K562 (cell line): ENCODE measurements around the gene ZNF618. TPM values are rescaled to one million over a fixed set of nuclear protein-coding genes. Genes with fewer than 3 reads are reported as not detected.

Source experiments
- ATAC-seq: fragments of 200-7000 bp; cut with Tn5 transposase; 3 replicates; pipeline ENCODE4 v1.9.1; 2020; ENCODE audit warnings: moderate library complexity
- BruUV-seq: library from RNA; stranded (reverse); fragments of 400-500 nt; replicated peaks from 2 replicates; lab custom pipeline; 2021; lab: Mats Ljungman, UMichigan
- CTCF ChIA-PET: fragments of 300-600 bp; formaldehyde crosslinking; extraction: SDS; loops from one replicate; lab custom pipeline; 2021; ENCODE audit warnings: low intra/inter-chr PET ratio; lab: Yijun Ruan, JAX
- POLR2A ChIA-PET: fragments of 300-600, 350-650 bp; sonication (Branson Sonifier 250); formaldehyde crosslinking; extraction: SDS; loops from one replicate; lab custom pipeline; 2021; ENCODE audit warnings: antibody characterized with exemption, inconsistent platforms; lab: Yijun Ruan, JAX
- DNase-seq, 4 experiments: peaks; one replicate each; pipeline versions ENCODE4 v3.0.0 to v3.0.0-alpha.2; 2011 to 2018; ENCODE audit warnings: low spot score in 3 of 4, mixed read lengths in 3 of 4; ENCODE audit errors: extremely low read depth in 1 of 4
- FAIRE-seq: peaks from 2 replicates; lab custom pipeline; 2011; peaks lifted over from hg19 to GRCh38; lab: Jason Lieb, UNC
- H2AFZ ChIP-seq: 2 replicates; pipeline ENCODE4 v1.6.0; 2011; ENCODE audit warnings: low read depth, low read length, control low read depth, inconsistent platforms
- H3K27ac ChIP-seq: fragments of 200-600 bp; 3 replicates; pipeline ENCODE4 v1.8.0; 2011; ENCODE audit warnings: low read depth, mild to moderate bottlenecking, control low read depth, inconsistent platforms, low read length, moderate library complexity, mixed read lengths; ENCODE audit errors: extremely low read depth
- H3K27me3 ChIP-seq, 2 experiments: fragments of 300-600 bp in 1 of 2; 2 replicates in 1 of 2; 3 replicates in 1 of 2; pipeline versions ENCODE4 v1.6.0 to v1.8.0; 2011; ENCODE audit warnings: inconsistent platforms in 2 of 2, low read length in 2 of 2, mild to moderate bottlenecking in 1 of 2, mixed read lengths in 1 of 2, moderate library complexity in 1 of 2; ENCODE audit not compliant: control insufficient read depth in 2 of 2, insufficient read depth in 2 of 2
- H3K36me3 ChIP-seq: fragments of 300-600 bp; 3 replicates; pipeline ENCODE4 v1.8.0; 2011; ENCODE audit warnings: mild to moderate bottlenecking, low read length, inconsistent platforms; ENCODE audit not compliant: control insufficient read depth, insufficient read depth
- H3K4me1 ChIP-seq, 2 experiments: fragments of 200-600 bp in 1 of 2; replicated peaks in 1 of 2; 2 replicates in 1 of 2; 3 replicates in 1 of 2; pipeline versions ENCODE4 v1.5.1 to v1.8.0; 2011; ENCODE audit warnings: inconsistent platforms in 2 of 2, low read length in 2 of 2, mild to moderate bottlenecking in 1 of 2, mixed read lengths in 1 of 2, moderate library complexity in 1 of 2; ENCODE audit not compliant: control insufficient read depth in 2 of 2, insufficient read depth in 2 of 2
- H3K4me2 ChIP-seq: 2 replicates; pipeline ENCODE4 v1.6.1; 2011; ENCODE audit warnings: low read length, control low read depth, inconsistent platforms, mixed read lengths; ENCODE audit not compliant: insufficient read depth
- H3K4me3 ChIP-seq: fragments of 200-600 bp; sonication (generic), shearing (Covaris generic); 2 replicates; pipeline ENCODE4 v1.5.1; 2016; ENCODE audit warnings: control low read depth, inconsistent platforms
- H3K79me2 ChIP-seq: fragments of 200-600 bp; 3 replicates; pipeline ENCODE4 v1.8.0; 2011; ENCODE audit warnings: low read length, inconsistent platforms; ENCODE audit not compliant: control insufficient read depth, insufficient read depth
- H3K9ac ChIP-seq, 2 experiments: 2 replicates each; pipeline versions ENCODE4 v1.6.0 to v1.6.1; 2011; ENCODE audit warnings: low read depth in 2 of 2, low read length in 2 of 2, control low read depth in 1 of 2, inconsistent platforms in 1 of 2, mild to moderate bottlenecking in 1 of 2, mixed read lengths in 1 of 2; ENCODE audit not compliant: insufficient read depth in 1 of 2
- H3K9me1 ChIP-seq: one replicate; pipeline ENCODE4 v1.6.0; 2011; ENCODE audit warnings: inconsistent platforms, mild to moderate bottlenecking, low read length, moderate library complexity; ENCODE audit not compliant: control insufficient read depth, insufficient read depth
- H3K9me3 ChIP-seq: replicated peaks from 2 replicates; pipeline ENCODE4 v1.5.1; 2011; ENCODE audit warnings: low read depth, low read length, inconsistent platforms; ENCODE audit not compliant: control insufficient read depth, insufficient read depth
- H4K20me1 ChIP-seq: replicated peaks from 2 replicates; pipeline ENCODE4 v1.6.1; 2011; ENCODE audit warnings: low read length, inconsistent platforms, mixed read lengths; ENCODE audit not compliant: control insufficient read depth, insufficient read depth
- L3MBTL2 ChIP-seq: fragments of 450-650 bp; IDR thresholded peaks from 2 replicates; pipeline ENCODE4 v1.6.1; 2016; ENCODE audit warnings: mild to moderate bottlenecking, moderate library complexity
- MAFK ChIP-seq: IDR thresholded peaks from 2 replicates; pipeline ENCODE4 v1.6.1; 2011; ENCODE audit warnings: low read length, improper control_type of control experiment
- MEF2D ChIP-seq: conservative IDR thresholded peaks from 2 replicates; pipeline ENCODE4 v1.6.1; 2016; ENCODE audit warnings: low read depth, missing genetic modification characterization, missing compliant biosample characterization
- RNF2 ChIP-seq: sonication (generic); IDR thresholded peaks from 2 replicates; pipeline ENCODE4 v1.6.1; 2016
- SIX5 ChIP-seq, 2 experiments: IDR thresholded peaks; 2 replicates each; pipeline ENCODE4 v1.6.1; 2011; ENCODE audit warnings: low read length in 2 of 2, borderline replicate concordance in 1 of 2, low read depth in 1 of 2, mild to moderate bottlenecking in 1 of 2, moderate library complexity in 1 of 2; ENCODE audit not compliant: insufficient read depth in 1 of 2
- SMAD4 ChIP-seq: fragments of 250-450 bp; sonication (Bioruptor Pico); conservative IDR thresholded peaks from 2 replicates; pipeline ENCODE4 v1.8.0; 2021; ENCODE audit warnings: inconsistent platforms, mild to moderate bottlenecking, moderate library complexity
- ZNF436 ChIP-seq: fragments of 250-450, 450-650 bp; sonication (Bioruptor Pico); formaldehyde crosslinking; IDR thresholded peaks from 2 replicates; pipeline ENCODE4 v1.7.0; 2020; ENCODE audit warnings: mild to moderate bottlenecking
- WGBS: fragments of 100-300 bp; shearing (Covaris generic); methylation state at CpG from one replicate; pipeline ENCODE4 v1.1.6; 2016; ENCODE audit warnings: low coverage, mixed read lengths; ENCODE audit not compliant: insufficient coverage; ENCODE audit errors: missing lambda C conversion rate; 5-methylcytosine and 5-hydroxymethylcytosine counted together
- in situ Hi-C: fragments of 300-500 bp; cut with MboI; formaldehyde crosslinking; loops from 4 replicates; pipeline ENCODE4 v1.15.0; 2018; ENCODE audit warnings: inconsistent platforms, mixed read lengths
- intact Hi-C: fragments of 100-400 bp; cut with micrococcal nuclease; formaldehyde crosslinking; loops from 2 replicates; pipeline ENCODE4 v1.14.2; 2022
- polyA plus RNA-seq, 8 experiments: library from polyadenylated mRNA; depleted of rRNA in 4 of 8; stranded (reverse) in 5 of 8; unstranded in 3 of 8; fragments of >200 nt; fragmentation: Nextera tagmentation in 2 of 8; fragmentation: Illumina TruSeq in 1 of 8; extraction: Ambion mirVana in 2 of 8; extraction: Trizol in 1 of 8; gene quantifications; 2 replicates each; pipeline versions ENCODE4 v1.2.1 to v1.2.3, GENCODE V29; 2011 to 2014; ENCODE audit warnings: inconsistent platforms in 1 of 8, missing spikeins in 1 of 8
- total RNA-seq, 7 experiments: library from RNA; depleted of rRNA in 6 of 7; stranded (reverse); fragments of >200 nt in 6 of 7; fragmentation: Illumina TruSeq in 2 of 7; extraction: Trizol in 2 of 7; gene quantifications; 2 replicates each; pipeline versions ENCODE4 v1.2.1 to v1.2.3, GENCODE V29; 2011 to 2021; ENCODE audit warnings: low replicate concordance in 1 of 7
- TF ChIP-seq, protein P1 (sequence below): fragments of 250-450 bp; sonication (Bioruptor Pico); IDR thresholded peaks from 2 replicates; pipeline ENCODE4 v1.5.0; 2021; ENCODE audit warnings: mild to moderate bottlenecking, moderate library complexity
- TF ChIP-seq, protein P2 (sequence below): fragments of 250-450 bp; sonication (Bioruptor Pico); IDR thresholded peaks from 2 replicates; pipeline ENCODE4 v1.8.0; 2022; ENCODE audit warnings: moderate library complexity, mild to moderate bottlenecking, inconsistent platforms
- TF ChIP-seq, protein P3 (sequence below): sonication (generic); IDR thresholded peaks from 2 replicates; pipeline ENCODE4 v1.6.1; 2016

The ZNF618 gene
- total and polyA plus RNA-seq, 9 of the 15 experiments (the other 6 are each of a cell fraction or from before 2014, with no cell fraction given) = 0.08 to 13.7 (median 3.4) TPM

DNA sequence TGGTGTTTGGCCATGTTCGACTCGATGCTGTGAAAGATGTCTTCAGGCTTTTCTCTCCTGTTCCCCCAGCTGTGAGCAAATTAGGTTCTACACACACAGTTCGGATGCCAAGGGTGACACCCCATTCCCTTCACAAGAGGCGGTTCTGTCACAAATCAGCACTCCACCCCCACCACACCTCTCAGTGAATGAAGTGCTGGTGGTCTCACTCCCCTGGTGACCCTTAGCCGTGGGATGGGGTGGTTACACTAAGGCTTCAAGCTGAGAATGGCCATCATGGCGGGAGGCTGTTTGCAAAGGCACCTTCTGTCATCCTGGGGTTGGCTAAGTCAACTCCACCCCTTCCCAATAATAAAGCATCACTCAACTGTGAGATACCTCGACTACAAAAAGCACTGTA lies 175.6 kb downstream of the ZNF618 start:
- no peak overlapping the region for H3K4me3 ChIP-seq
- peaks cover 2% of the 10 kb centered on the region; the same call in 1 of the 2 replicates for H4K20me1 ChIP-seq
- POLR2A ChIA-PET = no interaction called here
- H3K9ac ChIP-seq = no peak overlapping the region
- no peak for ATAC-seq
- 34% methylated on average over 7 of the region's 7 CpGs for WGBS
- H3K79me2 ChIP-seq = no peaks in the 10 kb centered on the region
- no peaks in the 10 kb centered on the region for H3K9me3 ChIP-seq
- peaks cover 0 to 20% of the 10 kb centered on the region in 2 experiments; a peak in 2 of 5 replicates for H3K27me3 ChIP-seq
- no peak for TF ChIP-seq RNF2
- no peak for TF ChIP-seq SIX5 (IDR thresholded peaks at IDR 0.05; ENCODE audit: borderline replicate concordance in 1 of 2, insufficient read depth in 1 of 2, low read depth in 1 of 2, low read length in 2 of 2)
- TF ChIP-seq, protein P1, sequence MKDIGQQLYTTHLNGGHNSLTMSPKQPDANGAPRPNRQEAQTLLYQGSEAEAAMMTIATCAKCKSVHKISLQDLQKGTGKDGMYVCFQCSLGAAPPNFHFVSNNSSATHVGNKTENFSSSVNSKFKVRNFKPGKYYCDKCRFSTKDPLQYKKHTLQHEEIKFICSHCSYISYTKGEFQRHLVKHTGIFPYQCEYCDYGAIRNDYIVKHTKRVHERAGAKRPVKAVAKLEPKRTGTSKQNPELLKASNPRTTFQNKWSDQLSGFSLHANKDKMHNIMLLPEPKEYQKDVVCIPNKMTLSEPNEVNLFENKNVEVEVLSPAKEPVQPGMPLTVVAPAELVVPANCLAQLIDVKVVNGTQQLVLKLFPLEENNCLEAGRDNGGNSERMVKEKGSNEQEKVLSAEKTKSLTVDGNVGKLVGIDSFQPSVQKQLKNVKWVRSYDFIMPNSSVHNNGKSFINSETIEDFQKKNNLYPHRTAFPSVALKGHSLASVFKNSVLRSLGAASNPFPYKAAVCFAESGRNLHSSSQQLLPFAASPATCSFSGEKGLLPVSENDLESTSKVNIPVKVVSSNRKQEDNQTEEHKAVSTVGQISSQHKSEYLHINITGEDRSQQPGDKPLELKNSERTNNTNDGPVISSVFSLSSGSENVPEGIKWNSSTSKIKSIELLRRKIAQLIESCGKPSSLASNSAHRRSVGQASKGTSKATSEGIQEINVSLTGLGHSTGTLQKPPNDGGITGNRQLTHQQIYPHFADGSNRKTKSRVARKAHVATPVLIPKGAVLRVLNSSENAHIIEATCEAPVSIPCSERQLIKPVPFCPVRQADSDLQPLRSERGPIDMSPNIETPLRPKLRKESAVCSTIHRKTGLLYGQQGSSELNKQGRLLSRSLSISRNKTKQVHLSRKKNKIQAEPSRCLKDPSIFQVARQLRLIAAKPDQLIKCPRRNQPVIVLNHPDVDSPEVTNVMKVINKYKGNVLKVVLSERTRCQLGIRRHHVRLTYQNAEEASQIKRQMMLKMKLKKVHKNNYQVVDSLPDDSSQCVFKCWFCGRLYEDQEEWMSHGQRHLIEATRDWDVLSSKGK (CRISPR knock-in tag) = no peak
- TF ChIP-seq L3MBTL2 = no peak
- TF ChIP-seq, protein P2, sequence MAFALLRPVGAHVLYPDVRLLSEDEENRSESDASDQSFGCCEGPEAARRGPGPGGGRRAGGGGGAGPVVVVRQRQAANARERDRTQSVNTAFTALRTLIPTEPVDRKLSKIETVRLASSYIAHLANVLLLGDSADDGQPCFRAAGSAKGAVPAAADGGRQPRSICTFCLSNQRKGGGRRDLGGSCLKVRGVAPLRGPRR (CRISPR knock-in tag) = no peak
- TF ChIP-seq MAFK = no peak
- no peak for TF ChIP-seq SMAD4 (CRISPR knock-in tag)
- TF ChIP-seq, protein P3, sequence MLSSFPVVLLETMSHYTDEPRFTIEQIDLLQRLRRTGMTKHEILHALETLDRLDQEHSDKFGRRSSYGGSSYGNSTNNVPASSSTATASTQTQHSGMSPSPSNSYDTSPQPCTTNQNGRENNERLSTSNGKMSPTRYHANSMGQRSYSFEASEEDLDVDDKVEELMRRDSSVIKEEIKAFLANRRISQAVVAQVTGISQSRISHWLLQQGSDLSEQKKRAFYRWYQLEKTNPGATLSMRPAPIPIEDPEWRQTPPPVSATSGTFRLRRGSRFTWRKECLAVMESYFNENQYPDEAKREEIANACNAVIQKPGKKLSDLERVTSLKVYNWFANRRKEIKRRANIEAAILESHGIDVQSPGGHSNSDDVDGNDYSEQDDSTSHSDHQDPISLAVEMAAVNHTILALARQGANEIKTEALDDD = no peak
- no peak for TF ChIP-seq ZNF436 (CRISPR knock-in tag)
- TF ChIP-seq MEF2D (tag) = no peak
- intact Hi-C loops (no loop called here), in situ Hi-C loops (no loop called here)
- no peaks in the 10 kb centered on the region for H3K9me1 ChIP-seq
- no peaks in the 10 kb centered on the region for H3K4me1 ChIP-seq
- CTCF ChIA-PET = no interaction called here
- no peak for DNase-seq
- H3K4me2 ChIP-seq = no peak overlapping the region
- no peak overlapping the region for H2AFZ ChIP-seq
- H3K36me3 ChIP-seq = peaks cover 12% of the 10 kb centered on the region; the same call in 2 of the 3 replicates
- FAIRE-seq = no peak
- no peak overlapping the region for H3K27ac ChIP-seq
- BruUV-seq = no TSS peak
